HepG2 (cell line): ENCODE data around the gene ABCC3. TPM values are rescaled to one million over a fixed set of nuclear protein-coding genes. Genes with fewer than 3 reads are reported as not detected.

Experiments used
- ATAC-seq: fragments of 200-7000 bp; cut with Tn5 transposase; 3 replicates; pipeline ENCODE4 v1.9.1; 2020; ENCODE audit warnings: mild to moderate bottlenecking, moderate library complexity
- BruUV-seq: library from RNA; stranded (reverse); fragments of 400-500 nt; replicated peaks from 2 replicates; lab custom pipeline; 2021; lab: Mats Ljungman, UMichigan
- CTCF ChIA-PET: fragments of 300-600 bp; formaldehyde crosslinking; extraction: SDS; loops from one replicate; lab custom pipeline; 2021; ENCODE audit warnings: low total read pairs, inconsistent platforms, low intra/inter-chr PET ratio; lab: Yijun Ruan, JAX
- POLR2A ChIA-PET: fragments of 350-600 bp; sonication (Branson Sonifier 250); formaldehyde crosslinking; loops from one replicate; lab custom pipeline; 2020; ENCODE audit warnings: antibody characterized with exemption, inconsistent platforms; lab: Yijun Ruan, JAX
- DNase-seq: peaks from one replicate; pipeline ENCODE4 v3.0.0-alpha.2; 2015; ENCODE audit warnings: low spot score
- FAIRE-seq: peaks from 3 replicates; lab custom pipeline; 2011; peaks lifted over from hg19 to GRCh38; lab: Jason Lieb, UNC
- H2AFZ ChIP-seq: one replicate; pipeline ENCODE4 v1.6.1; 2011; ENCODE audit warnings: low read length, inconsistent platforms
- H3K27ac ChIP-seq: fragments of 300-600 bp; 3 replicates; pipeline ENCODE4 v1.8.0; 2011; ENCODE audit warnings: mixed run types, mild to moderate bottlenecking, mixed read lengths, low read length, inconsistent platforms; ENCODE audit not compliant: insufficient read depth; ENCODE audit errors: extremely low read length
- H3K27me3 ChIP-seq, 2 experiments: fragments of 200-600 bp in 1 of 2; 2 replicates in 1 of 2; 3 replicates in 1 of 2; pipeline versions ENCODE4 v1.6.0 to v1.8.0; 2011; ENCODE audit warnings: low read length in 2 of 2, mild to moderate bottlenecking in 2 of 2, moderate library complexity in 2 of 2, inconsistent platforms in 1 of 2; ENCODE audit not compliant: insufficient read depth in 2 of 2, control insufficient read depth in 1 of 2
- H3K36me3 ChIP-seq, 2 experiments: fragments of 200-600 bp in 1 of 2; replicated peaks in 1 of 2; 2 replicates in 1 of 2; 3 replicates in 1 of 2; pipeline versions ENCODE4 v1.5.1 to v1.8.0; 2011; ENCODE audit warnings: low read length in 2 of 2, inconsistent platforms in 1 of 2; ENCODE audit not compliant: insufficient read depth in 2 of 2, control insufficient read depth in 1 of 2
- H3K4me1 ChIP-seq: 2 replicates; pipeline ENCODE4 v1.5.1; 2012; ENCODE audit warnings: low read length, inconsistent platforms; ENCODE audit not compliant: insufficient read depth
- H3K4me2 ChIP-seq: 2 replicates; pipeline ENCODE4 v1.6.0; 2011; ENCODE audit warnings: low read depth, low read length, inconsistent platforms
- H3K4me3 ChIP-seq, 3 experiments: fragments of 200-600 bp in 1 of 3; sonication (generic), shearing (Covaris generic) in 1 of 3; replicated peaks in 1 of 3; 2 replicates each; pipeline ENCODE4 v1.5.1; 2011 to 2016; ENCODE audit warnings: low read length in 3 of 3, inconsistent platforms in 2 of 3, low read depth in 2 of 3, mild to moderate bottlenecking in 2 of 3, control low read depth in 1 of 3, mixed read lengths in 1 of 3; ENCODE audit not compliant: insufficient read depth in 1 of 3
- H3K79me2 ChIP-seq: one replicate; pipeline ENCODE4 v1.6.1; 2011; ENCODE audit warnings: low read length, inconsistent platforms; ENCODE audit not compliant: insufficient read depth
- H3K9ac ChIP-seq: 2 replicates; pipeline ENCODE4 v1.6.0; 2011; ENCODE audit warnings: mild to moderate bottlenecking, low read depth, low read length, inconsistent platforms; ENCODE audit not compliant: insufficient read depth
- H3K9me3 ChIP-seq: 2 replicates; pipeline ENCODE4 v1.5.1; 2012; ENCODE audit warnings: mild to moderate bottlenecking, low read length
- H4K20me1 ChIP-seq: 2 replicates; pipeline ENCODE4 v1.6.0; 2011; ENCODE audit warnings: inconsistent platforms, mild to moderate bottlenecking, low read length, moderate library complexity; ENCODE audit not compliant: insufficient read depth
- CEBPB ChIP-seq: IDR thresholded peaks from 2 replicates; pipeline ENCODE4 v1.6.1; 2011; ENCODE audit warnings: low read depth, low read length, improper control_type of control experiment, borderline replicate concordance
- CENPT ChIP-seq: sonication (generic); formaldehyde crosslinking; IDR thresholded peaks from 2 replicates; pipeline ENCODE4 v1.8.0; 2022; ENCODE audit warnings: low read depth, mild to moderate bottlenecking, moderate library complexity, missing genetic modification reagents
- HNRNPL ChIP-seq: fragments of 200-400 bp; formaldehyde crosslinking; IDR thresholded peaks from 2 replicates; pipeline ENCODE4 v1.6.1; 2017; ENCODE audit warnings: mild to moderate bottlenecking, low read depth, low read length
- KDM5A ChIP-seq: fragments of 200-600 bp; sonication (generic); IDR thresholded peaks from 2 replicates; pipeline ENCODE4 v1.7.0; 2018; ENCODE audit warnings: antibody characterized with exemption, mild to moderate bottlenecking, low read length, borderline replicate concordance
- KDM5B ChIP-seq: sonication (generic); formaldehyde crosslinking; IDR thresholded peaks from 2 replicates; pipeline ENCODE4 v1.4.0; 2020; ENCODE audit warnings: missing genetic modification reagents, mild to moderate bottlenecking, borderline replicate concordance
- PATZ1 ChIP-seq: sonication (generic); formaldehyde crosslinking; IDR thresholded peaks from 2 replicates; pipeline ENCODE4 v1.4.0; 2020; ENCODE audit warnings: missing genetic modification reagents
- PTBP1 ChIP-seq: fragments of 200-400 bp; formaldehyde crosslinking; IDR thresholded peaks from 2 replicates; pipeline ENCODE4 v1.6.1; 2018; ENCODE audit warnings: low read length, low read depth; ENCODE audit not compliant: poor library complexity, severe bottlenecking
- SALL1 ChIP-seq: sonication (generic); formaldehyde crosslinking; IDR thresholded peaks from 2 replicates; pipeline ENCODE4 v1.8.0; 2022; ENCODE audit warnings: mild to moderate bottlenecking, missing genetic modification reagents
- SOX6 ChIP-seq, 2 experiments: fragments of 450-650 bp in 1 of 2; sonication (generic) in 1 of 2; formaldehyde crosslinking in 1 of 2; IDR thresholded peaks; 2 replicates each; pipeline versions ENCODE4 v1.4.0 to v1.6.1; 2017 to 2020; ENCODE audit warnings: antibody characterized with exemption in 1 of 2, mild to moderate bottlenecking in 1 of 2, missing genetic modification reagents in 1 of 2
- SSRP1 ChIP-seq: IDR thresholded peaks from 2 replicates; pipeline ENCODE4 v1.6.1; 2016; ENCODE audit warnings: control low read depth
- TCF12 ChIP-seq, 2 experiments: fragments of 450-650 bp in 1 of 2; sonication (generic) in 1 of 2; formaldehyde crosslinking in 1 of 2; IDR thresholded peaks; 2 replicates each; pipeline versions ENCODE4 v1.6.1 to v1.8.0; 2017 to 2022; ENCODE audit warnings: antibody characterized with exemption in 1 of 2, mild to moderate bottlenecking in 1 of 2, missing genetic modification reagents in 1 of 2, moderate library complexity in 1 of 2
- TEAD3 ChIP-seq: optimal IDR thresholded peaks from 2 replicates; pipeline ENCODE3; 2016; ENCODE audit warnings: borderline replicate concordance
- ZNF143 ChIP-seq: sonication (generic); formaldehyde crosslinking; IDR thresholded peaks from 2 replicates; pipeline ENCODE4 v1.4.0; 2020; ENCODE audit warnings: missing genetic modification reagents
- ZNF335 ChIP-seq: sonication (generic); formaldehyde crosslinking; IDR thresholded peaks from 2 replicates; pipeline ENCODE4 v1.4.0; 2020; ENCODE audit warnings: missing genetic modification reagents
- ZSCAN22 ChIP-seq: sonication (generic); formaldehyde crosslinking; IDR thresholded peaks from 2 replicates; pipeline ENCODE4 v1.4.0; 2020; ENCODE audit warnings: mild to moderate bottlenecking, missing genetic modification reagents
- WGBS: methylation state at CpG from one replicate; pipeline ENCODE4 v1.1.6; 2017; ENCODE audit warnings: low lambda C conversion rate; 5-methylcytosine and 5-hydroxymethylcytosine counted together
- in situ Hi-C: cut with HindIII; loops from 2 replicates; pipeline ENCODE4 v1.10.0; 2017; ENCODE audit warnings: low pct_unique_long_range_greater_than_20kb; ENCODE audit not compliant: extremely low pct_ligation_motif_present
- intact Hi-C: fragments of 100-400 bp; cut with micrococcal nuclease; formaldehyde crosslinking; loops from one replicate; pipeline ENCODE4 v1.10.0; 2022; ENCODE audit not compliant: unreplicated experiment
- polyA plus RNA-seq, 8 experiments: library from polyadenylated mRNA; depleted of rRNA in 3 of 8; stranded (reverse) in 7 of 8; unstranded in 1 of 8; fragments of >200 nt; fragmentation: Illumina TruSeq in 4 of 8; extraction: Trizol in 4 of 8; gene quantifications; 2 replicates each; pipeline versions ENCODE4 v1.2.1 to v1.2.3, GENCODE V29; 2011 to 2016; ENCODE audit warnings: low read depth in 4 of 8, missing spikeins in 1 of 8, mixed read lengths in 1 of 8; ENCODE audit not compliant: insufficient read depth in 1 of 8
- total RNA-seq, 5 experiments: library from RNA; depleted of rRNA; stranded (reverse); fragments of >200 nt; fragmentation: Illumina TruSeq; extraction: Trizol; gene quantifications; 2 replicates each; pipeline ENCODE4 v1.2.3, GENCODE V29; 2016; ENCODE audit warnings: low read depth in 1 of 5

The ABCC3 gene
- total and polyA plus RNA-seq, 2 of the 13 experiments (the other 11 are each of a cell fraction or from before 2014, with no cell fraction given): 25.2 to 50.7 TPM

- no peak overlapping the region for H3K27ac ChIP-seq
- TF ChIP-seq PATZ1 (no peak), ZSCAN22 (CRISPR knock-in tag) (0 out of 2 replicates have a peak, but pooled peaks have one; percentile 27), CEBPB (no peak)
- TF ChIP-seq, all 625 proteins: peak for 1
- H3K9ac ChIP-seq: no peak overlapping the region
- ATAC-seq (no peak), FAIRE-seq (no peak), DNase-seq (no peak)
- WGBS: 100% methylated on average over 8 of the region's 8 CpGs
- intact Hi-C loops (no loop called here), in situ Hi-C loops (no loop called here)
- peaks cover 79% of the 10 kb centered on the region for H3K4me1 ChIP-seq
- no peaks in the 10 kb centered on the region for H3K79me2 ChIP-seq
- H2AFZ ChIP-seq: no peak overlapping the region
- no peaks in the 10 kb centered on the region for H3K36me3 ChIP-seq
- ChIA-PET CTCF (no interaction called here), POLR2A (interaction anchor here (1.6 to 7.6 kb wide), 2 partner anchors 18 to 25 kb away, joined by 3 to 85 read pairs; no protein-coding TSS in a partner anchor)
- H3K9me3 ChIP-seq: no peaks in the 10 kb centered on the region
- no peaks in the 10 kb centered on the region for H3K27me3 ChIP-seq
- H3K4me3 ChIP-seq: no peak overlapping the region
- H3K4me2 ChIP-seq: no peak overlapping the region
- no peaks in the 10 kb centered on the region for H4K20me1 ChIP-seq
- no TSS peak for BruUV-seq
Measured at GRCh38 chr17:50666316-50666715, 31.6 kb downstream of the ABCC3 start.

- peak overlapping the region; percentile 19 for H3K27ac ChIP-seq
- H3K36me3 ChIP-seq: no peaks in the 10 kb centered on the region
- H3K27me3 ChIP-seq: no peaks in the 10 kb centered on the region
- 0 out of 6 replicates have a peak overlapping the region, but pooled peaks of 1 of the 3 experiments have one; percentile 5 for H3K4me3 ChIP-seq
- H3K79me2 ChIP-seq: no peaks in the 10 kb centered on the region
- 60% methylated on average over 11 of the region's 14 CpGs for WGBS
- H3K4me1 ChIP-seq: peaks cover 78% of the 10 kb centered on the region
- POLR2A ChIA-PET: interaction anchor here (0.8 to 7.6 kb wide), 8 partner anchors 12 to 52 kb away, joined by 3 to 85 read pairs (median 6); partner anchors contain the start of gene LUC7L3
- no TSS peak for BruUV-seq
- DNase-seq (no peak), ATAC-seq (peak; percentile 28), FAIRE-seq (no peak)
- H3K9me3 ChIP-seq: no peaks in the 10 kb centered on the region
- CTCF ChIA-PET: no interaction called here
- intact Hi-C loops: no loop called here
- no peaks in the 10 kb centered on the region for H4K20me1 ChIP-seq
- no peak overlapping the region for H2AFZ ChIP-seq
- in situ Hi-C loops: no loop called here
- H3K9ac ChIP-seq: peak overlapping the region; percentile 10; the same call in 1 of the 2 replicates
- peak overlapping the region; percentile 30 for H3K4me2 ChIP-seq
- peak; percentile 39; the same call in 1 of the 2 replicates for TF ChIP-seq SSRP1 (CRISPR knock-in tag)
- TF ChIP-seq TEAD3 (CRISPR knock-in tag): peak; percentile 19
- no peak for TF ChIP-seq SOX6 (IDR thresholded peaks at IDR 0.05)
- peak; percentile 59 for TF ChIP-seq SOX6 (CRISPR knock-in tag; IDR thresholded peaks at IDR 0.05)
- no peak for TF ChIP-seq ZNF335 (CRISPR knock-in tag)
- TF ChIP-seq TCF12 (IDR thresholded peaks at IDR 0.05): no peak
- TF ChIP-seq TCF12 (CRISPR knock-in tag; IDR thresholded peaks at IDR 0.05): 0 out of 2 replicates have a peak, but pooled peaks have one; percentile 51
- 0 out of 2 replicates have a peak, but pooled peaks have one; percentile 20 for TF ChIP-seq ZNF143 (CRISPR knock-in tag)
- TF ChIP-seq SALL1 (CRISPR knock-in tag): peak; percentile 35; the same call in 1 of the 2 replicates
- TF ChIP-seq HNRNPL: 0 out of 2 replicates have a peak, but pooled peaks have one; percentile 29
- 0 out of 2 replicates have a peak, but pooled peaks have one; percentile 38 for TF ChIP-seq CENPT
- peak; percentile 34; the same call in 1 of the 2 replicates for TF ChIP-seq KDM5B (CRISPR knock-in tag)
- TF ChIP-seq PTBP1: peak; percentile 14
- no peak for TF ChIP-seq KDM5A
Measured at GRCh38 chr17:50667259-50668024, 32.8 kb downstream of the ABCC3 start.
